Hindlimb muscle (tissue), 1 donor: ENCODE measurements around the gene ASPM. TPM values are rescaled to one million over a fixed set of nuclear protein-coding genes. Genes with fewer than 3 reads are reported as not detected.

ENCODE experiments used
- DNase-seq: peaks from one replicate; pipeline ENCODE4 v3.0.0-alpha.2; 2013
- polyA plus RNA-seq: library from polyadenylated mRNA; unstranded; fragments of 120-200 nt; gene quantifications from one replicate; pipeline ENCODE4 v1.2.1, GENCODE V29; 2013; ENCODE audit not compliant: insufficient read length

Gene ASPM
- polyA plus RNA-seq = 8.4 TPM

GRCh38 chr1:197146101-197147095 is at the start of gene ASPM:
TSS of gene ASPM (minus strand) at chr1:197146669. CDS start at chr1:197146437, 232 bp downstream.
- peak; percentile 96 for DNase-seq

- DNase-seq = no peak
Measured at GRCh38 chr1:197195100-197195499, 48.6 kb upstream of the ASPM start.

- DNase-seq = no peak
Measured at GRCh38 chr1:197184190-197184589, 37.7 kb upstream of the ASPM start.

- no peak for DNase-seq
Measured at GRCh38 chr1:197183195-197183748, 36.8 kb upstream of the ASPM start.

GRCh38 chr1:197182716-197183115 is 36.2 kb upstream of the ASPM start:
- DNase-seq = no peak

- DNase-seq = no peak
Measured at GRCh38 chr1:197181982-197182381, 35.5 kb upstream of the ASPM start.

- DNase-seq = peak; percentile 29
Measured at GRCh38 chr1:197180252-197180878, 33.9 kb upstream of the ASPM start.

GRCh38 chr1:197178998-197179397 is 32.5 kb upstream of the ASPM start:
- no peak for DNase-seq

- DNase-seq = no peak
Measured at GRCh38 chr1:197174818-197175217, 28.3 kb upstream of the ASPM start.

- DNase-seq = no peak
Measured at GRCh38 chr1:197173571-197174507, 27.4 kb upstream of the ASPM start.

GRCh38 chr1:197171531-197171930 is 25.1 kb upstream of the ASPM start:
- DNase-seq = no peak

GRCh38 chr1:197170538-197170937 is 24.1 kb upstream of the ASPM start:
- no peak for DNase-seq

GRCh38 chr1:197159461-197159860 is 13.0 kb upstream of the ASPM start:
- DNase-seq = no peak

- no peak for DNase-seq
Measured at GRCh38 chr1:197156692-197157091, 10.2 kb upstream of the ASPM start.

- DNase-seq = no peak
Measured at GRCh38 chr1:197152662-197153061, 6.2 kb upstream of the ASPM start.

- DNase-seq = no peak
Measured at GRCh38 chr1:197151185-197151584, 4.7 kb upstream of the ASPM start.

- no peak for DNase-seq
Measured at GRCh38 chr1:197150336-197151005, 4.0 kb upstream of the ASPM start.

GRCh38 chr1:197149340-197149739 is 2.9 kb upstream of the ASPM start:
- DNase-seq = no peak

- DNase-seq = no peak
Measured at GRCh38 chr1:197145446-197146024, 934 bp downstream of the ASPM start.

- DNase-seq = no peak
Measured at GRCh38 chr1:197144570-197145325, 1.7 kb downstream of the ASPM start.
